NCI-H1417 (cell line): Measurements from ENCODE around the gene WDR1.

Experiments used
- DNase-seq, 3 experiments: peaks; one replicate each; lab custom pipeline; 2025; lab: John Stamatoyannopoulos, UW

Gene WDR1

DNA sequence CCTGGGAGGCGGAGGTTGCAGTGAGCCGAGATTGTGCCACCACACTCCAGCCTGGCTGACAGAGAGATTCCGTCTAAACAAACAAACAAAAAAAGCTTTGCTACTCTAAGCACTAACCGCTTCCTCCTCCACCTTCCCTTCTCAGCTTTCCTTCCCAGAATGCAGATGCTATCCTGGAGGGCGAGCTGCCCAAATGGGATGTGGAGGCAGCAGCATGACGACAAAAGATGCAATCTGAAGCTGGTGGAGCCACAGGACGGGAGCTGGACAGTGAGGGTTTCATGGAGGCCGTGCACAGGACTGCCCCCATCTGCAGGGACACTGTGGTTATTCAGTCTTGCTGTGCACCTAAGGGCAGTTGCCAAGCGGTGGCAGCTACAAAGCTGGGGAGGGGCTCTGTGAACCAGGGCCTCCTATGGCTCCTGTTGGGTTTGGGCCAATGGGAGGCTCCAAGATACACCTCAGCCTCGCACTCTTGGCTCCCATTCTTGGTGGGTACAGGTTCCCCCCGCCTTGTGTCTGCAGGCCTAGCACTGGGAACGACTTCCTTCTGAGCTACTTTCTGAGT is 47.4 kb downstream of the WDR1 start:
- no peak for DNase-seq

DNA sequence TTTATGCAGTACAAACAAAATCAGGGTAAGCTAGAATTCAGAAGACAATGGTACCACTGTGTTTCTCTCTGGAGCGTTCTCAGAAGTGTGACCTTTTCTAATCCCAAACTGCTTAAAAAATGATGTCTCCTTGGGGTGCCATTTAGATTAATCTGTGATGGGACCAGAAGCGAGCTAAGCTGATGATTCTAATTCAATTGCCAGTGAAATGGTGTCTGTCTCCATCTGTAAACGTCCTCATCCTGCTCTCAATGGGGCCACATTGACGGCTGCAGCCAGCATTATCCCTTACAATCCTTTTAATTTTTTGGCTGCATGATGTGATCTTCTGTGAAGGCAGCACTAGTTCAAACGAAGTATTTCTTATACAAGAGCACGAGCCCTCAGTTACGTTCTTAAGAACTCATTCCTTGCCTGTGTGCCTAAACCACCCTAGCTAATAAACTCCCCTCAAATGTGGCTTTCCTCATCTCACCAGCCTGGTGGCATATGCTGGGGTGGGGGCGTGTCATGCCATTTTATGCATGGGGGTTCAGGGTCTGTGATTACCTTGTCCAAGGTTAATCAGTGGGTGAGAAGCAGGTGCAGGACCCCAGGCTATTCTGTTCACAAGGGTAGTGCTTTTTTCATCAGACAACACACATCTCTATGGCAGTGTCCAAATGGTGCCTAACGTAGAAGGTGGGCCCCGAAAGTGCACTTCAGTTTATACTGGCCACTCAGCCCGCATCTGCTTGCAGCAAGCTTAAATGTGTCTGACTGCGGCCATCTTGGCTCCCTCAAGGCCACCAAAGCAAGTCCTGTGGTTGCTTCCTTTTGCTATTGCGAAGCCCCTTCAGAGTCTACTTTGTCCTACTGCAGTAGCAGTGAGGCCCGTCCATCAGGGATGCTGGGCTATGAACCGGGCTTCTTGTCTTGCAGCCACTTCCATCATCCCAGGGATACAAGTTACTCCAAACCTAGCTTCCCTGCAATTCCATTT is 49.6 kb downstream of the WDR1 start:
- no peak for DNase-seq

GRCh38 chr4:10066206-10066605 is 50.4 kb downstream of the WDR1 start:
- DNase-seq, result no peak

DNA sequence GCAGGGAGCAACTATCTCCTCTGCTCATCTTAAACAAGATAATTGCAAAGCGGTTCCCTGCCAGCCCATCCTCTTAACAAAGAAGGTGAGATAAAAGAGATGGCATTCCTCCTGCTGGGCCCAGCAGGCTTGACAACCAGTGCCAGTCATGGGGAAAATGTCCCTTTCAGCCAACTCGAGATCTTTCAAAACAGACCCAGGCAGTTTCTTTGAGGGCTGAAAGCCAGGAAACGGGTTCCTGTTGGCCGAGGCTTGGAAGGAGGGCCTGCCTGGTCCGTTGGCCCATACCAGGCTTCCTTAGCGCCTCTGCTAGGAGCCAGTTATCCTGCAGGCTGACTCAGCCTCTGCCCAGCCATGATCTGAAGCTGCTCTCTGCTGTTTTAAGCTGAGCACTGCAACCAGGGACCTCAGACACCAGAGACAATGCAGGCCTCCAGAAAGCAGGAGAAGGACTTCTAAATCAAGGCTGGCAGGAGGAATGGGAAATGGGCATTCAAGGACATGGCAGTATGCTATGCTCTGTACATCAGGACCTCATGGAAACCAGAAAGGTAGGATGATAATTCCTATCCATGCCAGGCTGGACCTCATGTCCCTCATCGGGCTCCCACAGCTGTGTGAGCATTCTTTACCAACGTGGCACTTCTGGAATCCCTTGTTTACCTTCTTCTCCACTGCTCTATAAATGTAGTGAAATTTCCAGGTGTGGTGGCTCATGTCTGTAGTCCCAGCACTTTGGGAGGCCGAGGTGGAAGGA is 52.9 kb downstream of the WDR1 start:
- DNase-seq, result peak; percentile 12 to 40 (median 25)

GRCh38 chr4:10061650-10062415 is 54.8 kb downstream of the WDR1 start:
- DNase-seq, result no peak

DNA sequence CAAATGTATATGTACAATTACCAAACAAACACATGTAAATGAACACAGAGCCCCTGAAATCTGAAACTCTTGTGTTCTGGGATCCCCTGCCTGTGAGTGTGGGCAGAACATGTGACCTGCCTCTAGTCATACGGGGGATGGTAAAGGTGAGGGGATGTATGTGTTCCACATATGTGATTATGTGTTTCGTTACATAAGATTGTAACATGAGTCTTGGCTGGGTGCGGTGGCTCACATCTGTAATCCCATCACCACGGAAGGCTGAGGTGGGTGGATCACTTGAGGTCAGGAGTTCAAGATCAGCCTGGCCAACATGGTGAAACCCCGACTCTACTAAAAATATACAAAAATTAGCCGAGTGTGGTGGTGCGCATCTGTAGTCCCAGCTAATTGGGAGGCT is 58.2 kb downstream of the WDR1 start:
- no peak for DNase-seq

- DNase-seq, result no peak
These were observed 59.6 kb downstream of the WDR1 start for GRCh38 chr4:10057023-10057395.

- no peak for DNase-seq
These were observed 60.1 kb downstream of the WDR1 start for GRCh38 chr4:10056334-10057022.

- DNase-seq, result no peak
These were observed 60.7 kb downstream of the WDR1 start for GRCh38 chr4:10055871-10056270.

- no peak for DNase-seq
These were observed 62.0 kb downstream of the WDR1 start for GRCh38 chr4:10054571-10055041.

DNA sequence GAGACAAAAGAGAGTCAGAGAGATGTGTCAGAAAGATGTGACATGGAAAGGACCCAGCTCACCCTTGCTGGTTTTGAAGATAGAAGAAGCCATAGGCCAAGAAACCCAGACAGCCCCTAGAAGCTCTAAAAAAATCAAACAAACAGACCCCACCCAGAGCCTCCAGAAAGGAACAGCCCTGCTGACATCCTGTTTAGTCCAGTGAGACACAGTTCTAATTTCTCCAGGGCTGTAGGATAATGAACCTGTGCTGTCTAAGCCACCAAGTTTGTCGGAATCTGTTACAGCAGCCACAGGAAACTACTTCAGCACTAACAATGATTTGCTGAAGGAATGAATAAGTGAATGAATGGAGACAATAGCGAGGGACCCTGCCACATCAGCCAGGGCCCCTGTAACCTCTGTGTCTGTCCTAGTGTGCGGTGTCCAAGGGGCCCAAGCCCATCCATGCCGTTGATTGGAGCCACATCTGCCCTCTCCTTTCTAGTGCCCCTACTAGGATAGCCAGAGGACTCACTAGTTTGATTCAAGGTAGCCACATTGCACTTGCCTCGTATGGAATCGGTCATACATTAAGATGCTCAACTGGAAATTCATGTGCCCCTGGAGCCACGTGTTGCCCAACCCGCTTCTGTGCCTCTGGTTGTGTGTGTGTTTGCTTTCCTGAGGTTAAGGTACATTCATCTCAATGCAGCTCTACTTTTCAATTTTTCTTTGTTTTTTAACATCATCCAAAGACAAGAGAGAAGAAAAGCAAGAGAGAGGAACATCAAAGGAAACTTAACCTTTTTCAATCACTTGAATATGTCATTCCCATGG is 62.8 kb downstream of the WDR1 start:
- DNase-seq, result no peak

- no peak for DNase-seq
These were observed 65.0 kb downstream of the WDR1 start for GRCh38 chr4:10051517-10052135.

- DNase-seq, result no peak
These were observed 65.9 kb downstream of the WDR1 start for GRCh38 chr4:10050721-10051120.

DNA sequence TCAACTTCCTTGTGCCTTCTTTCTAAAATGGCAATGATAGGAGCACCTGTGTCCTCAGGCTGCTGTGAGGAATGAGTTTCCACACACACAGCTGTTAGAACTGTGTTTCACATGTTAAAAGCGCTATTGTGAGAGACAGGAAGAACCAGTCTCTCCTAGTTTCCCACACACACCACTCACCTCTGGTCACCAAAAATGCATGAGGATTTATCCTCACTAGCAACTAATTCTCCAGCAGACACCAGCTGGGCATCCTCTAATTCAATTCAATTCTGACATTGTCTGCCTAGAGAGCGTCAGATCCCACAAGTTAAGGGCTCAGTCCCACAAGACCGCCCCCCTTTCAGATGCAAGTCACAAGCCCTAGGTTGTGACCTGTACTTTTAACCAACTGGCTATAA is 66.3 kb downstream of the WDR1 start:
- no peak for DNase-seq

GRCh38 chr4:10048941-10049697 is 67.5 kb downstream of the WDR1 start:
- DNase-seq, result peak in 1 of 3 experiments; percentile 24

DNA sequence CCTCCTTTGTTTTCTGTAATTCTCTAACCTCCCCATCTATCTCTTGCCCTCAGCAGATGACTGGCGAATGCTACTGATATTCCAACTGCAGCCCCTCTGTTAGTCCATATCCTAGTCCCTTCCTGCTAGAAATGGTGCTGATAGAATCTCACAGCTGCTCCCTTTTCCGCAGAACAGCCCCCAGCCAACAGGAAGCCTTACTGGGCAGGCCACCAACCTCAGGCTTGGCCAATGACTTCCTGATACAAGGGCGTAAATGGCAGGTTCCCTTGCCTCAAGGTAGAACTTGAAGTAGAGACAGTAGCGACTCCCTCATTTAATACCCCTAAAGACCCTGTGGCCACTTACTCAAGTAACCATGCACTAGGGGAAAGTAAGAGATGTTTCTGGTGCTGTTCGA is 68.6 kb downstream of the WDR1 start:
- no peak for DNase-seq

DNA sequence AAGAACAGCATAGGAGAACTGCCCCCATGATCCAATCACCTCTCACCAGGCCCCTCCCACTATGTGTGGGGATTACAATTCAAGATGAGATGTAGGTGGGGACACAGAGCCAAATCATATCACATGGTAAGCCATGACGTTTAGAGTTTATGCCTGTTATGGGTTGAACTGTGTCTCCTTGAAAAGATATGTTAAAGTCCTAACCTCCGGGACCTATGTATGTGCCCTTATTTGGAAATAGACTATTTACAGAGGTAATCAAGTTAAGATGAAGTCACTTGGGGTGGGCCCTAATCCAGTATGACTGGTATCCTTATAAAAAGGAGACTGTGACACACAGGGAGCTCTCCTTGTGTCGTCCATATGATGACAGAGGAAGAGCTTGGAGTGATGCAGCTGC is 70.1 kb downstream of the WDR1 start:
- DNase-seq, result no peak

GRCh38 chr4:10045481-10045880 is 71.1 kb downstream of the WDR1 start:
- DNase-seq, result no peak

GRCh38 chr4:10041036-10041435 is 75.6 kb downstream of the WDR1 start:
- no peak for DNase-seq
